Measurements from ENCODE around the gene FBXW4. TPM values are rescaled to one million over a fixed set of nuclear protein-coding genes. Genes with fewer than 3 reads are reported as not detected.

The FBXW4 gene
- total and polyA plus RNA-seq, 8 donors, result 36.6 to 95.3 (median 42.6) TPM

- Histone ChIP-seq H3K36me3 (no peaks in the 10 kb centered on the region), H3K27ac (no peak overlapping the region), H3K27me3 (peaks cover 0 to 7% (median 0%) of the 10 kb centered on the region in 3 donors), H3K4me1 (no peaks in the 10 kb centered on the region), H3K9me3 (no peaks in the 10 kb centered on the region), H3K4me3 (no peak overlapping the region)
- WGBS, 5 donors, result 92 to 100% (median 96%) methylated on average over 3 of the region's 3 CpGs
- intact Hi-C loops (cut with DNase I; ENCODE audit: low total_unique reads), result no loop called here
- TF ChIP-seq POLR2AphosphoS5 (IDR thresholded peaks at IDR 0.05) (no peak), EP300 (IDR thresholded peaks at IDR 0.05) (no peak), CTCF (IDR thresholded peaks at IDR 0.05) (no peak), POLR2A (IDR thresholded peaks at IDR 0.05) (no peak)
- DNase-seq, result no peak
Measured at GRCh38 chr10:101723176-101723575, 28.2 kb upstream of the FBXW4 start.

GRCh38 chr10:101721806-101722205 is 26.8 kb upstream of the FBXW4 start:
- Histone ChIP-seq H3K27me3 (peaks cover 0 to 19% (median 0%) of the 10 kb centered on the region in 3 donors), H3K4me1 (no peaks in the 10 kb centered on the region), H3K4me3 (no peak overlapping the region), H3K27ac (no peak overlapping the region), H3K36me3 (no peaks in the 10 kb centered on the region), H3K9me3 (no peaks in the 10 kb centered on the region)
- intact Hi-C loops (cut with DNase I; ENCODE audit: low total_unique reads), result no loop called here
- 85 to 100% (median 86%) methylated on average over 2 of the region's 2 CpGs for WGBS, 5 donors
- TF ChIP-seq POLR2AphosphoS5 (IDR thresholded peaks at IDR 0.05) (no peak), POLR2A (IDR thresholded peaks at IDR 0.05) (no peak), EP300 (IDR thresholded peaks at IDR 0.05) (no peak), CTCF (IDR thresholded peaks at IDR 0.05) (no peak)
- DNase-seq, result no peak

- 84 to 93% (median 90%) methylated on average over 6 of the region's 6 CpGs for WGBS, 5 donors
- H3K27ac ChIP-seq, result no peak overlapping the region
Measured at GRCh38 chr10:101720606-101721230, 25.7 kb upstream of the FBXW4 start.

GRCh38 chr10:101718690-101719275 is 23.8 kb upstream of the FBXW4 start:
- DNase-seq, result no peak
- Histone ChIP-seq H3K4me3 (no peak overlapping the region), H3K27me3 (peaks cover 0 to 19% (median 0%) of the 10 kb centered on the region in 3 donors), H3K36me3 (no peaks in the 10 kb centered on the region), H3K27ac (no peak overlapping the region), H3K4me1 (no peaks in the 10 kb centered on the region), H3K9me3 (no peaks in the 10 kb centered on the region)
- intact Hi-C loops (cut with DNase I; ENCODE audit: low total_unique reads), result no loop called here
- TF ChIP-seq EP300 (IDR thresholded peaks at IDR 0.05), result no peak
- 89 to 99% (median 92%) methylated on average over 3 of the region's 3 CpGs for WGBS, 5 donors

More at GRCh38 chr10:101720606-101721230, 25.7 kb upstream of the FBXW4 start:
- Histone ChIP-seq H3K4me1 (no peaks in the 10 kb centered on the region), H3K27me3 (peaks cover 0 to 19% (median 0%) of the 10 kb centered on the region in 3 donors), H3K4me3 (no peak overlapping the region), H3K9me3 (no peaks in the 10 kb centered on the region), H3K36me3 (no peaks in the 10 kb centered on the region)
- intact Hi-C loops (cut with DNase I; ENCODE audit: low total_unique reads), result no loop called here
- no peak for DNase-seq
- TF ChIP-seq EP300 (IDR thresholded peaks at IDR 0.05), result no peak
- TF ChIP-seq POLR2AphosphoS5 (IDR thresholded peaks at IDR 0.05), result no peak
- TF ChIP-seq POLR2A (IDR thresholded peaks at IDR 0.05), result no peak
- TF ChIP-seq CTCF (IDR thresholded peaks at IDR 0.05), result no peak

All from stomach (tissue), 9 donors.